ENCODE data around the gene CLTB. TPM values are rescaled to one million over a fixed set of nuclear protein-coding genes. Genes with fewer than 3 reads are reported as not detected.

Gene CLTB
- total RNA-seq, 1 donor from 2014 or later = 189 TPM

GRCh38 chr5:176353533-176353932 lies 62.8 kb downstream of the CLTB start:
- Histone ChIP-seq H3K36me3 (peaks cover 55 to 90% of the 10 kb centered on the region in 2 donors), H3K27ac (no peak overlapping the region), H3K27me3 (no peaks in the 10 kb centered on the region), H3K4me1 (no peaks in the 10 kb centered on the region), H3K9me3 (no peaks in the 10 kb centered on the region), H3K4me3 (no peak overlapping the region)
- intact Hi-C loops (cut with DNase I) = no loop called here
- DNase-seq (ENCODE audit: low spot score in 2 of 2) = no peak
- TF ChIP-seq CTCF (IDR thresholded peaks at IDR 0.05) = no peak

GRCh38 chr5:176352116-176352878 lies 64.0 kb downstream of the CLTB start:
- DNase-seq (ENCODE audit: low spot score in 2 of 2) = no peak
- Histone ChIP-seq H3K27ac (no peak overlapping the region), H3K36me3 (peaks cover 67 to 90% of the 10 kb centered on the region in 2 donors), H3K4me3 (no peak overlapping the region), H3K4me1 (no peaks in the 10 kb centered on the region), H3K9me3 (no peaks in the 10 kb centered on the region), H3K27me3 (no peaks in the 10 kb centered on the region)
- intact Hi-C loops (cut with DNase I) = no loop called here
- TF ChIP-seq CTCF (IDR thresholded peaks at IDR 0.05) = no peak

GRCh38 chr5:176350416-176350815 lies 65.9 kb downstream of the CLTB start:
- H3K4me1 ChIP-seq = no peaks in the 10 kb centered on the region
- TF ChIP-seq CTCF (IDR thresholded peaks at IDR 0.05) = no peak
- H3K27ac ChIP-seq = no peak overlapping the region
- intact Hi-C loops (cut with DNase I) = no loop called here
- no peak for DNase-seq (ENCODE audit: low spot score in 2 of 2)
- no peaks in the 10 kb centered on the region for H3K9me3 ChIP-seq
- no peaks in the 10 kb centered on the region for H3K27me3 ChIP-seq
- peaks cover 81 to 98% of the 10 kb centered on the region in 2 donors for H3K36me3 ChIP-seq
- H3K4me3 ChIP-seq = no peak overlapping the region

GRCh38 chr5:176342766-176343458 lies 73.4 kb downstream of the CLTB start:
- H3K36me3 ChIP-seq = peaks cover 31 to 41% of the 10 kb centered on the region in 2 donors

More at GRCh38 chr5:176342766-176343458, 73.4 kb downstream of the CLTB start:
- intact Hi-C loops (cut with DNase I) = no loop called here
- Histone ChIP-seq H3K27ac (no peak overlapping the region), H3K4me3 (no peak overlapping the region), H3K4me1 (no peaks in the 10 kb centered on the region), H3K9me3 (no peaks in the 10 kb centered on the region), H3K27me3 (no peaks in the 10 kb centered on the region)
- no peak for TF ChIP-seq CTCF (IDR thresholded peaks at IDR 0.05)
- no peak for DNase-seq (ENCODE audit: low spot score in 2 of 2)

Other genes with a start within 250 kb of the CLTB start
- gene SIMC1, start 178.1 kb downstream of the CLTB start, total RNA-seq = 3.7 TPM
- gene KIAA1191, start 54.8 kb downstream of the CLTB start, total RNA-seq = 56.2 TPM
- 2.7 TPM for gene ARL10, start 51.1 kb downstream of the CLTB start, total RNA-seq
- gene NOP16, start 27.9 kb downstream of the CLTB start, total RNA-seq = not detected
- 36.7 TPM for gene HIGD2A, start 27.8 kb downstream of the CLTB start, total RNA-seq
- 18.7 TPM for gene FAF2, start 31.8 kb upstream of the CLTB start, total RNA-seq
- gene RNF44, start 120.9 kb upstream of the CLTB start, total RNA-seq = 24.1 TPM
- gene CDHR2, start 132.8 kb upstream of the CLTB start, total RNA-seq = not detected
- not detected for gene GPRIN1, start 193.6 kb upstream of the CLTB start, total RNA-seq
- not detected for gene SNCB, start 214.0 kb upstream of the CLTB start, total RNA-seq
- not detected for gene EIF4E1B, start 214.1 kb upstream of the CLTB start, total RNA-seq
- 32.7 TPM for gene TSPAN17, start 230.9 kb upstream of the CLTB start, total RNA-seq

Data from ascending aorta (tissue), 2 donors.